Esophagus (tissue), 2 donors: Measurements from ENCODE around the gene PAFAH2. TPM values are rescaled to one million over a fixed set of nuclear protein-coding genes. Genes with fewer than 3 reads are reported as not detected.
A peak's percentile ranks its signal among the peaks of the same experiment; 100 is the strongest.

Experiments
- H3K27ac ChIP-seq, 2 donors: one replicate each; pipeline ENCODE4 v1.5.1; 2013; ENCODE audit warnings: low read depth in 2 of 2, mild to moderate bottlenecking in 2 of 2, inconsistent platforms in 1 of 2, low read length in 1 of 2, moderate library complexity in 1 of 2
- H3K27me3 ChIP-seq, 2 donors: one replicate each; pipeline ENCODE4 v1.6.1; 2013; ENCODE audit warnings: low read length in 2 of 2, control low read depth in 1 of 2, mild to moderate bottlenecking in 1 of 2; ENCODE audit not compliant: insufficient read depth in 2 of 2, control insufficient read depth in 1 of 2
- H3K36me3 ChIP-seq, 2 donors: one replicate each; pipeline ENCODE4 v1.6.1; 2013; ENCODE audit warnings: low read length in 1 of 2; ENCODE audit not compliant: control insufficient read depth in 2 of 2, insufficient read depth in 2 of 2
- H3K4me1 ChIP-seq, 2 donors: one replicate each; pipeline ENCODE4 v1.6.1; 2013; ENCODE audit warnings: low read length in 1 of 2; ENCODE audit not compliant: control insufficient read depth in 2 of 2, insufficient read depth in 2 of 2
- H3K4me3 ChIP-seq, 2 donors: one replicate each; pipeline ENCODE4 v1.5.1; 2013; ENCODE audit warnings: low read length in 2 of 2, mild to moderate bottlenecking in 2 of 2, low read depth in 1 of 2, moderate library complexity in 1 of 2
- H3K9me3 ChIP-seq, 2 donors: one replicate each; pipeline ENCODE4 v1.6.1; 2013; ENCODE audit warnings: mild to moderate bottlenecking in 2 of 2, low read depth in 1 of 2, low read length in 1 of 2, moderate library complexity in 1 of 2; ENCODE audit not compliant: control insufficient read depth in 2 of 2, insufficient read depth in 1 of 2
- WGBS, 2 donors: extraction: QIAGEN DNeasy Blood & Tissue Kit; methylation state at CpG; one replicate each; pipeline ENCODE4 v1.1.7; 2013; 5-methylcytosine and 5-hydroxymethylcytosine counted together
- polyA plus RNA-seq, 2 donors: library from polyadenylated mRNA; stranded (reverse); fragments of 200-250 nt; gene quantifications; one replicate each; pipeline ENCODE4 v1.2.3, GENCODE V29; 2013
- donor health status: healthy with polysubstance abuse.
- donor health status: Bipolar disorder and iron deficiency.

PAFAH2 gene
- polyA plus RNA-seq, 2 donors: 5.7 to 5.8 TPM

GRCh38 chr1:25971811-25972180 is 26.1 kb downstream of the PAFAH2 start:
- H3K9me3 ChIP-seq: no peaks in the 10 kb centered on the region
- H3K4me3 ChIP-seq: no peak overlapping the region
- H3K36me3 ChIP-seq: peaks cover 13 to 23% of the 10 kb centered on the region in 2 donors
- H3K27ac ChIP-seq: no peak overlapping the region
- H3K4me1 ChIP-seq: no peaks in the 10 kb centered on the region
- no peaks in the 10 kb centered on the region for H3K27me3 ChIP-seq
- WGBS, 2 donors: 69 to 83% methylated on average over 1 of the region's 1 CpG

- 71 to 80% methylated on average over 8 of the region's 8 CpGs for WGBS, 2 donors
- no peak overlapping the region for H3K27ac ChIP-seq
Measured at GRCh38 chr1:25971066-25971810, 26.6 kb downstream of the PAFAH2 start.

GRCh38 chr1:25967308-25967707 is 30.6 kb downstream of the PAFAH2 start:
- WGBS, 2 donors: 87 to 97% methylated on average over 3 of the region's 3 CpGs
- Histone ChIP-seq H3K9me3 (no peaks in the 10 kb centered on the region), H3K27ac (no peak overlapping the region), H3K27me3 (no peaks in the 10 kb centered on the region), H3K4me3 (no peak overlapping the region), H3K36me3 (peaks cover 7 to 17% of the 10 kb centered on the region in 2 donors), H3K4me1 (no peaks in the 10 kb centered on the region)

More at GRCh38 chr1:25971066-25971810, 26.6 kb downstream of the PAFAH2 start:
- Histone ChIP-seq H3K4me3 (no peak overlapping the region), H3K27me3 (no peaks in the 10 kb centered on the region), H3K9me3 (no peaks in the 10 kb centered on the region), H3K36me3 (peaks cover 10 to 20% of the 10 kb centered on the region in 2 donors), H3K4me1 (no peaks in the 10 kb centered on the region)

GRCh38 chr1:25959611-25960010 is 38.3 kb downstream of the PAFAH2 start:
- no peak overlapping the region for H3K27ac ChIP-seq
- H3K27me3 ChIP-seq: no peaks in the 10 kb centered on the region
- no peak overlapping the region for H3K4me3 ChIP-seq
- 88 to 89% methylated on average over 2 of the region's 2 CpGs for WGBS, 2 donors
- peaks cover 0 to 3% of the 10 kb centered on the region in 2 donors for H3K9me3 ChIP-seq
- H3K36me3 ChIP-seq: peaks cover 10 to 22% of the 10 kb centered on the region in 2 donors
- H3K4me1 ChIP-seq: no peaks in the 10 kb centered on the region

DNA sequence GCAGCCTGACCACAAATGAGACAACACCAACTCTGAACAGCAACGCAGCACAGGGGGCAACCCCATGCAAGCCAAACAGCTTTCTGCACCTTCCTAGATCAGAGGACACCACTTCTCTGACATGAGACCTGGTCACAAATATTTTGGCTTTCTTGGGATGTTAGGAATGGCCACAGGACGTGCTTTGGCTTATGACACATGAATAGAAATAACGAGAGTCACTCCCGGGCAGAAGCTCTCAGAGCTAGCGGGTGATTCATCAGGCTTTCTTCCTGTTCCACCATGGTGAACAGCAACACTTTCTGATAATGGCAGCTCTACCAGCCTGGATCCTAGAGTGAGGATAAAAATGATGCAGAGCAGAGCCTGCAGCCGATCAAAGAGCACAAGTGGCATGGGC is 39.4 kb downstream of the PAFAH2 start:
- Histone ChIP-seq H3K27me3 (no peaks in the 10 kb centered on the region), H3K4me3 (no peak overlapping the region), H3K4me1 (no peaks in the 10 kb centered on the region), H3K27ac (no peak overlapping the region), H3K36me3 (peaks cover 10 to 18% of the 10 kb centered on the region in 2 donors), H3K9me3 (peaks cover 0 to 3% of the 10 kb centered on the region in 2 donors)
- 88% methylated on average over 6 of the region's 6 CpGs for WGBS, 2 donors

GRCh38 chr1:25955553-25955952 is 42.3 kb downstream of the PAFAH2 start:
- Histone ChIP-seq H3K27me3 (no peaks in the 10 kb centered on the region), H3K9me3 (peaks cover 0 to 3% of the 10 kb centered on the region in 2 donors), H3K36me3 (peaks cover 4 to 7% of the 10 kb centered on the region in 2 donors), H3K4me3 (no peak overlapping the region), H3K27ac (no peak overlapping the region), H3K4me1 (no peaks in the 10 kb centered on the region)

DNA sequence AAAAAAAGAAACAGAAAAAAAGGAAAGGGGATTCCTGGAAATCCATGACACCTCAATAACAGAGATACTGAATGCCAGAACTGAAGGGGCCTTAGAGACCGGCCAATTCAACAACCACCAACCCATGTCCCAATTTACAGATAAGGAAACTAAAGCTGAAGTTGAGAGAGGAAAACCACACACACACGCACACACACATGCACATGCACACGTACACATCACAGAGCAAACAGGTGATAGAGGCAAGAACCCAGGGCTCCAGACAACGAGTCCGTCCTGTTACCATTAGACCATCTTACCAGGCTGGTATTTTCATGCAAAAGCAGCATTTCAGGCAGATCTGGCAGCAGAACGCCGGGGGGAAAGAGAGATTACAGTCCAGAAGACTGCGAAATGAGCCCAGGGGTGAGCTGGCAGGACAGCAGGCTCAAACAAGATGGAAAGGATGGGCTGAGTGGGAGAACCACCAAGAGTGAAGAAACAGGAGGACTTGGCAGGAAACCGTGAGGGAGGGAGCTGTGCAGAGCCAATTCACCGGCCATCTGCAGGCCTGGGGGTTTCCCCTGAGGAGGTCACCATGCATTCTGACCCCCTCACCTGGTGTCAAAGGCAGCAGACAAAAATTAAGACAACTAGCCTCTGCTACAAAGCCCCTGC is 43.5 kb downstream of the PAFAH2 start:
- no peak overlapping the region for H3K4me3 ChIP-seq
- H3K4me1 ChIP-seq: no peaks in the 10 kb centered on the region
- H3K9me3 ChIP-seq: peaks cover 0 to 3% of the 10 kb centered on the region in 2 donors
- H3K27me3 ChIP-seq: no peaks in the 10 kb centered on the region
- no peak overlapping the region for H3K27ac ChIP-seq
- 57 to 60% methylated on average over 10 of the region's 10 CpGs for WGBS, 2 donors
- H3K36me3 ChIP-seq: peaks cover 0 to 7% of the 10 kb centered on the region in 2 donors

DNA sequence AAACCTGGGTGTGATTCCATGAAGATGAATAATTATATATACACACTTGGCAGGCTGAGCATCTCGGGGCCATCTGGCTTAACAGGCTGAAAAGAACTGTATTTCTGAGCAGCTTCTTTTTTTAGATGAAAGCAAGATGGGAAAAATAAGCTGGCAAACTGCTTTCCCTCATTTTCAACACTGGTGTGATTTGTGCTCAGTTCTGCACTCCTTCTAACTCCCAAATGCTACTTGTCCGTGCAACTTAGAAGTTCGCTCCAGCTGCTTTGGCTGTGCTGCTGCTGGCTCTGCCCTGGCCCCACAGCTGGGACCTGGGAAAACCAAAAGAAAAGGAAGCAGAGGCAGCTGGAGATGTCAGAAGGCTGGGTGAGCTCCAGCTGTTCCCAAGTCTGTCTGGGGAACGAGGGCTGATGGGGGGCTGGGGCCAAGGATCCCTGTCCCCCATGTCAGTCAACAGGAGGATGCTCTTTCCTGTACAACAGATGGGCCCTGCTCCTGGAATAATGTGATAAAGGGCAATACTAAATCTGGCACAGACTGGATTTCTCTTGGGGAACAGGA is 44.9 kb downstream of the PAFAH2 start:
- Histone ChIP-seq H3K27me3 (no peaks in the 10 kb centered on the region), H3K27ac (peak overlapping the region in 1 of 2 donors; percentile 16), H3K9me3 (no peaks in the 10 kb centered on the region), H3K36me3 (no peaks in the 10 kb centered on the region), H3K4me1 (no peaks in the 10 kb centered on the region), H3K4me3 (no peak overlapping the region)
- WGBS, 2 donors: 25 to 43% methylated on average over 4 of the region's 4 CpGs

GRCh38 chr1:25948641-25949040 is 49.2 kb downstream of the PAFAH2 start:
- Histone ChIP-seq H3K4me1 (no peaks in the 10 kb centered on the region), H3K9me3 (peaks cover 0 to 3% of the 10 kb centered on the region in 2 donors), H3K27ac (no peak overlapping the region), H3K27me3 (no peaks in the 10 kb centered on the region), H3K4me3 (no peak overlapping the region), H3K36me3 (no peaks in the 10 kb centered on the region)
- WGBS, 2 donors: 67 to 75% methylated on average over 4 of the region's 4 CpGs
